Uterus (tissue), 4 donors: ENCODE data around the gene SPEG. TPM values are rescaled to one million over a fixed set of nuclear protein-coding genes. Genes with fewer than 3 reads are reported as not detected.

Source experiments
- DNase-seq, 2 donors: peaks; one replicate each; pipeline ENCODE4 v3.0.0-alpha.2; 2019 to 2020
- H3K27ac ChIP-seq, 2 donors: fragments of 200-600 bp; sonication (generic); 1 replicate in 1 of 2; 2 replicates in 1 of 2; pipeline ENCODE4 v1.5.1; 2016 to 2018
- H3K27me3 ChIP-seq, 2 donors: fragments of 200-600 bp; sonication (generic); one replicate each; pipeline ENCODE4 v1.5.1; 2018 to 2019; ENCODE audit warnings: control low read depth in 1 of 2
- H3K36me3 ChIP-seq, 2 donors: fragments of 200-600 bp; sonication (generic); one replicate each; pipeline ENCODE4 v1.5.1; 2019; ENCODE audit warnings: control low read depth in 1 of 2
- H3K4me1 ChIP-seq, 2 donors: fragments of 200-600 bp; sonication (generic); one replicate each; pipeline ENCODE4 v1.5.1; 2018 to 2019; ENCODE audit warnings: control low read depth in 1 of 2
- H3K4me3 ChIP-seq, 2 donors: fragments of 200-600 bp; sonication (generic); 1 replicate in 1 of 2; 2 replicates in 1 of 2; pipeline ENCODE4 v1.5.1; 2018 to 2019; ENCODE audit warnings: mild to moderate bottlenecking in 1 of 2
- H3K9me3 ChIP-seq, 2 donors: fragments of 200-600 bp; sonication (generic); one replicate each; pipeline ENCODE4 v1.5.1; 2019; ENCODE audit warnings: control low read depth in 1 of 2
- POLR2A ChIP-seq, 2 donors: fragments of 450-650 bp; IDR thresholded peaks; one replicate each; pipeline ENCODE4 v1.6.1; 2016; ENCODE audit warnings: antibody characterized with exemption in 2 of 2, mild to moderate bottlenecking in 1 of 2, moderate library complexity in 1 of 2
- intact Hi-C: fragments of 100-400 bp; cut with DNase I; formaldehyde crosslinking; loops from one replicate; pipeline ENCODE4 v1.15.1; 2023; ENCODE audit warnings: low total_unique reads
- total RNA-seq, 4 donors: library from RNA; depleted of rRNA in 3 of 4; stranded (reverse); fragments of >200 nt in 3 of 4; gene quantifications; one replicate each; pipeline versions ENCODE4 v1.1.0 to v1.2.4, GENCODE V29; 2014 to 2023
- TF ChIP-seq, protein P1 (sequence below), 4 experiments: fragments of 200-600 bp in 2 of 4; fragments of 450-650 bp in 2 of 4; sonication (generic) in 2 of 4; IDR thresholded peaks; one replicate each; pipeline ENCODE4 v1.5.1; 2016 to 2019; ENCODE audit warnings: antibody characterized with exemption in 4 of 4, mild to moderate bottlenecking in 2 of 4, moderate library complexity in 1 of 4
- donor health status: DM: yes; HTN: yes; CAD: no.

SPEG gene
- total RNA-seq, 4 donors from 2014 or later: 22.9 to 318 (median 36.1) TPM

DNA sequence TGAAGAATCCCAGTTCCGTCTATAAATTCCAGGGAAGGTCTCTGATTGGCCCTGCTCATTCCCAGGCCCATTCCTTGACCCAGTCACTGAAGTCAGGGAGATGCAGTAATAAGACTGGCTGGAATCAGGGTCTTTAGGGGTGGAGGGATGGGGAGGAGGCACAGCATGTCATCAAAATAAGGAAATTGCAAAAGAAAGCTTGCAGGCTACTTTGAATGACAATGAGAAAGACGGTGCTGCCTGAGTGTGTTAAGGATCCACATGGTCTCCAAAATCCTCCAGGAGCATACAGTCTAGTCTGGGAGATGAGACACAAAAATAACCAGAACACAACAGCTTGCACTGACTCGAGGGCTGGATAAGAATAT, 18.4 kb upstream of the SPEG start:
- no peaks in the 10 kb centered on the region for H3K9me3 ChIP-seq
- DNase-seq: peak in 1 of 2 donors; percentile 40
- H3K36me3 ChIP-seq: no peaks in the 10 kb centered on the region
- intact Hi-C loops: no loop called here
- H3K4me1 ChIP-seq: peaks cover 0 to 6% of the 10 kb centered on the region in 2 donors
- H3K27me3 ChIP-seq: no peaks in the 10 kb centered on the region
- no peak overlapping the region for H3K4me3 ChIP-seq
- TF ChIP-seq POLR2A (IDR thresholded peaks at IDR 0.05): no peak
- TF ChIP-seq, protein P1, sequence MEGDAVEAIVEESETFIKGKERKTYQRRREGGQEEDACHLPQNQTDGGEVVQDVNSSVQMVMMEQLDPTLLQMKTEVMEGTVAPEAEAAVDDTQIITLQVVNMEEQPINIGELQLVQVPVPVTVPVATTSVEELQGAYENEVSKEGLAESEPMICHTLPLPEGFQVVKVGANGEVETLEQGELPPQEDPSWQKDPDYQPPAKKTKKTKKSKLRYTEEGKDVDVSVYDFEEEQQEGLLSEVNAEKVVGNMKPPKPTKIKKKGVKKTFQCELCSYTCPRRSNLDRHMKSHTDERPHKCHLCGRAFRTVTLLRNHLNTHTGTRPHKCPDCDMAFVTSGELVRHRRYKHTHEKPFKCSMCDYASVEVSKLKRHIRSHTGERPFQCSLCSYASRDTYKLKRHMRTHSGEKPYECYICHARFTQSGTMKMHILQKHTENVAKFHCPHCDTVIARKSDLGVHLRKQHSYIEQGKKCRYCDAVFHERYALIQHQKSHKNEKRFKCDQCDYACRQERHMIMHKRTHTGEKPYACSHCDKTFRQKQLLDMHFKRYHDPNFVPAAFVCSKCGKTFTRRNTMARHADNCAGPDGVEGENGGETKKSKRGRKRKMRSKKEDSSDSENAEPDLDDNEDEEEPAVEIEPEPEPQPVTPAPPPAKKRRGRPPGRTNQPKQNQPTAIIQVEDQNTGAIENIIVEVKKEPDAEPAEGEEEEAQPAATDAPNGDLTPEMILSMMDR (IDR thresholded peaks at IDR 0.05): no peak
- H3K27ac ChIP-seq: peak overlapping the region; percentile 93 to 99

DNA sequence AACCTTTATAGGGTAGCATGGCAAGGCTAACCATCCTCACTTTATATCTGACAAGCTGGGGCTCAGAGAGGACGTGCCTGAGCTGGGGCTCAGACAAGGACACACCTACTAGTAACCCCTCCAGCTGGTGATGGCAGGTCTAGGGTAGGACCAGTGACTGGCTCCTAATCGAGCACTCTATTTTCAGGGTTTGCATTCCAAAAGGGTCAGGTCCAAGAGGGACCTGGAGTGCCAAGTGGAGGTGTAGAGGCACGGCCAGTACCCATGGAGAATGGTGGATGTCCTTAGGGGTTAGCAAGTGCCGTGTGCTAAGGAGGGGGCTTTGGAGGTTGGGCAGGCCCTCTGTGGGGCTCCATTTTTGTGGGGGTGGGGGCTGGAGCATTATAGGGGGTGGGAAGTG, 17.7 kb upstream of the SPEG start:
- Histone ChIP-seq H3K36me3 (no peaks in the 10 kb centered on the region), H3K9me3 (no peaks in the 10 kb centered on the region), H3K27ac (peak overlapping the region; percentile 93 to 99), H3K4me3 (no peak overlapping the region), H3K4me1 (peaks cover 0 to 6% of the 10 kb centered on the region in 2 donors), H3K27me3 (no peaks in the 10 kb centered on the region)
- peak in 1 of 2 donors; percentile 30 for DNase-seq
- no peak for TF ChIP-seq POLR2A (IDR thresholded peaks at IDR 0.05)
- TF ChIP-seq, protein P1 (IDR thresholded peaks at IDR 0.05): no peak
- intact Hi-C loops: no loop called here

DNA sequence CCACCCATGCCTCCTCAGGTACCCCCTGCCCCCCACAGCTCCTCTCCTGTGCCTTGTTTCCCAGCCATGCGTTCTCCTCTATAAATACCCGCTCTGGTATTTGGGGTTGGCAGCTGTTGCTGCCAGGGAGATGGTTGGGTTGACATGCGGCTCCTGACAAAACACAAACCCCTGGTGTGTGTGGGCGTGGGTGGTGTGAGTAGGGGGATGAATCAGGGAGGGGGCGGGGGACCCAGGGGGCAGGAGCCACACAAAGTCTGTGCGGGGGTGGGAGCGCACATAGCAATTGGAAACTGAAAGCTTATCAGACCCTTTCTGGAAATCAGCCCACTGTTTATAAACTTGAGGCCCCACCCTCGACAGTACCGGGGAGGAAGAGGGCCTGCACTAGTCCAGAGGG, 17.3 kb upstream of the SPEG start:
- Histone ChIP-seq H3K4me3 (no peak overlapping the region), H3K9me3 (no peaks in the 10 kb centered on the region), H3K27ac (peak overlapping the region; percentile 93 to 99), H3K4me1 (peaks cover 0 to 6% of the 10 kb centered on the region in 2 donors), H3K36me3 (no peaks in the 10 kb centered on the region), H3K27me3 (no peaks in the 10 kb centered on the region)
- peak; percentile 71 to 87 for DNase-seq
- intact Hi-C loops: no loop called here
- TF ChIP-seq, protein P1 (IDR thresholded peaks at IDR 0.05): no peak
- no peak for TF ChIP-seq POLR2A (IDR thresholded peaks at IDR 0.05)

DNA sequence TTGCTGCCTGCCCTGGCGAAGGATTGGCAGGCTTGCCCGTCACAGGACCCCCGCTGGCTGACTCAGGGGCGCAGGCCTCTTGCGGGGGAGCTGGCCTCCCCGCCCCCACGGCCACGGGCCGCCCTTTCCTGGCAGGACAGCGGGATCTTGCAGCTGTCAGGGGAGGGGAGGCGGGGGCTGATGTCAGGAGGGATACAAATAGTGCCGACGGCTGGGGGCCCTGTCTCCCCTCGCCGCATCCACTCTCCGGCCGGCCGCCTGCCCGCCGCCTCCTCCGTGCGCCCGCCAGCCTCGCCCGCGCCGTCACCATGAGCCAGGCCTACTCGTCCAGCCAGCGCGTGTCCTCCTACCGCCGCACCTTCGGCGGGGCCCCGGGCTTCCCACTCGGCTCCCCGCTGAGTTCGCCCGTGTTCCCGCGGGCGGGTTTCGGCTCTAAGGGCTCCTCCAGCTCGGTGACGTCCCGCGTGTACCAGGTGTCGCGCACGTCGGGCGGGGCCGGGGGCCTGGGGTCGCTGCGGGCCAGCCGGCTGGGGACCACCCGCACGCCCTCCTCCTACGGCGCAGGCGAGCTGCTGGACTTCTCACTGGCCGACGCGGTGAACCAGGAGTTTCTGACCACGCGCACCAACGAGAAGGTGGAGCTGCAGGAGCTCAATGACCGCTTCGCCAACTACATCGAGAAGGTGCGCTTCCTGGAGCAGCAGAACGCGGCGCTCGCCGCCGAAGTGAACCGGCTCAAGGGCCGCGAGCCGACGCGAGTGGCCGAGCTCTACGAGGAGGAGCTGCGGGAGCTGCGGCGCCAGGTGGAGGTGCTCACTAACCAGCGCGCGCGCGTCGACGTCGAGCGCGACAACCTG, 16.3 kb upstream of the SPEG start, which contains the start of gene DES:
Gene DES (plus strand): TSS at position 223 of the 857 bp plus-strand sequence. CDS start 86 bp downstream, at position 309.
- no peaks in the 10 kb centered on the region for H3K27me3 ChIP-seq
- H3K9me3 ChIP-seq: no peaks in the 10 kb centered on the region
- H3K4me1 ChIP-seq: peaks cover 0 to 6% of the 10 kb centered on the region in 2 donors
- H3K27ac ChIP-seq: peak within 1 kb of the TSS; percentile 93 to 99
- intact Hi-C loops: no loop called here
- DNase-seq: peak; percentile 88 to 92
- peak within 1 kb of the TSS; percentile 56 to 75 for H3K4me3 ChIP-seq
- no peaks in the 10 kb centered on the region for H3K36me3 ChIP-seq
- TF ChIP-seq, protein P1 (IDR thresholded peaks at IDR 0.05): peak in 1 of 4 experiments; percentile 2
- TF ChIP-seq POLR2A (IDR thresholded peaks at IDR 0.05): peak; percentile 42 to 86

DNA sequence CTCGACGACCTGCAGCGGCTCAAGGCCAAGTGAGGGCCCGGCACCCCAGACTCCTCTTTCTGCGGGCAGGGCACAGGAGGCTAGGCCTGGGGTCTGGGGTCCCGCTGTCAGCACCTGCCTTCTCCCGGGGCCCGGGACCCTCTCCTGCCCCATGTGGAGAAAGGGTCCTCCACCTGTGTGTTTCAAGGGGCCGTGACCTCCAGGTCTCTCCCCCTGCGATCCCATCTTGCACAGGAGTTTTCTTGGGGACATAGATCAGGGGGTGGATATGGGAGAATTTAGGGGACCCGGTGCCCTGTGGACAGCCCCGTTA, 15.7 kb upstream of the SPEG start:
- TF ChIP-seq, protein P1 (IDR thresholded peaks at IDR 0.05): no peak
- TF ChIP-seq POLR2A (IDR thresholded peaks at IDR 0.05): no peak
- Histone ChIP-seq H3K36me3 (no peaks in the 10 kb centered on the region), H3K4me3 (peak overlapping the region; percentile 56 to 75), H3K4me1 (peaks cover 0 to 6% of the 10 kb centered on the region in 2 donors), H3K27ac (peak overlapping the region; percentile 93 to 99), H3K9me3 (no peaks in the 10 kb centered on the region), H3K27me3 (no peaks in the 10 kb centered on the region)
- peak in 1 of 2 donors; percentile 20 for DNase-seq
- intact Hi-C loops: no loop called here
